WTC11 (cell line): Measurements from ENCODE around the gene PDAP1.

Experiments used
- ATF1 ChIP-seq: sonication (generic); formaldehyde crosslinking; IDR thresholded peaks from 2 replicates; pipeline ENCODE4 v1.8.1; 2023; ENCODE audit warnings: mild to moderate bottlenecking, moderate library complexity, missing genetic modification reagents
- CTCF ChIP-seq: fragments of 200-600 bp; IDR thresholded peaks from 2 replicates; pipeline ENCODE4 v1.8.0; 2022; ENCODE audit warnings: antibody characterized with exemption
- E2F4 ChIP-seq: sonication (generic); formaldehyde crosslinking; IDR thresholded peaks from 2 replicates; pipeline ENCODE4 v1.8.1; 2022; ENCODE audit warnings: low read depth, mild to moderate bottlenecking, moderate library complexity, missing genetic modification reagents, borderline replicate concordance
- FOXP1 ChIP-seq: sonication (generic); formaldehyde crosslinking; IDR thresholded peaks from 2 replicates; pipeline ENCODE4 v1.8.0; 2022; ENCODE audit warnings: missing genetic modification reagents, mild to moderate bottlenecking, moderate library complexity, borderline replicate concordance
- JUN ChIP-seq: sonication (generic); formaldehyde crosslinking; IDR thresholded peaks from 2 replicates; pipeline ENCODE4 v1.8.0; 2023; ENCODE audit warnings: mild to moderate bottlenecking, missing genetic modification reagents
- NFE2L1 ChIP-seq: sonication (generic); formaldehyde crosslinking; IDR thresholded peaks from 2 replicates; pipeline ENCODE4 v1.8.1; 2023; ENCODE audit warnings: missing genetic modification reagents
- PREB ChIP-seq: sonication (generic); formaldehyde crosslinking; IDR thresholded peaks from 2 replicates; pipeline ENCODE4 v1.8.1; 2022; ENCODE audit warnings: mild to moderate bottlenecking, missing genetic modification reagents, moderate library complexity, borderline replicate concordance
- SP1 ChIP-seq: sonication (generic); formaldehyde crosslinking; conservative IDR thresholded peaks from 2 replicates; pipeline ENCODE4 v1.8.1; 2022; ENCODE audit warnings: missing genetic modification reagents
- ZNF219 ChIP-seq: sonication (generic); formaldehyde crosslinking; IDR thresholded peaks from 2 replicates; pipeline ENCODE4 v1.8.0; 2023; ENCODE audit warnings: missing genetic modification reagents, mild to moderate bottlenecking, borderline replicate concordance
- ZNF232 ChIP-seq: sonication (generic); formaldehyde crosslinking; IDR thresholded peaks from 2 replicates; pipeline ENCODE4 v1.8.0; 2022; ENCODE audit warnings: mild to moderate bottlenecking, missing genetic modification reagents
- TF ChIP-seq, protein P1 (sequence below): sonication (generic); formaldehyde crosslinking; IDR thresholded peaks from 2 replicates; pipeline ENCODE4 v1.8.0; 2022; ENCODE audit warnings: mild to moderate bottlenecking, missing genetic modification reagents
- TF ChIP-seq, protein P2 (sequence below): sonication (generic); formaldehyde crosslinking; IDR thresholded peaks from 2 replicates; pipeline ENCODE4 v1.8.1; 2023; ENCODE audit warnings: mild to moderate bottlenecking, missing genetic modification reagents, moderate library complexity
- TF ChIP-seq, protein P3 (sequence below): fragments of 250-450 bp; sonication (Bioruptor Pico); IDR thresholded peaks from 2 replicates; pipeline ENCODE4 v1.9.0; 2021; ENCODE audit warnings: mild to moderate bottlenecking, borderline replicate concordance
- TF ChIP-seq, protein P4 (sequence below): sonication (generic); formaldehyde crosslinking; IDR thresholded peaks from 2 replicates; pipeline ENCODE4 v1.8.0; 2023; ENCODE audit warnings: missing genetic modification reagents, mild to moderate bottlenecking, borderline replicate concordance

DNA sequence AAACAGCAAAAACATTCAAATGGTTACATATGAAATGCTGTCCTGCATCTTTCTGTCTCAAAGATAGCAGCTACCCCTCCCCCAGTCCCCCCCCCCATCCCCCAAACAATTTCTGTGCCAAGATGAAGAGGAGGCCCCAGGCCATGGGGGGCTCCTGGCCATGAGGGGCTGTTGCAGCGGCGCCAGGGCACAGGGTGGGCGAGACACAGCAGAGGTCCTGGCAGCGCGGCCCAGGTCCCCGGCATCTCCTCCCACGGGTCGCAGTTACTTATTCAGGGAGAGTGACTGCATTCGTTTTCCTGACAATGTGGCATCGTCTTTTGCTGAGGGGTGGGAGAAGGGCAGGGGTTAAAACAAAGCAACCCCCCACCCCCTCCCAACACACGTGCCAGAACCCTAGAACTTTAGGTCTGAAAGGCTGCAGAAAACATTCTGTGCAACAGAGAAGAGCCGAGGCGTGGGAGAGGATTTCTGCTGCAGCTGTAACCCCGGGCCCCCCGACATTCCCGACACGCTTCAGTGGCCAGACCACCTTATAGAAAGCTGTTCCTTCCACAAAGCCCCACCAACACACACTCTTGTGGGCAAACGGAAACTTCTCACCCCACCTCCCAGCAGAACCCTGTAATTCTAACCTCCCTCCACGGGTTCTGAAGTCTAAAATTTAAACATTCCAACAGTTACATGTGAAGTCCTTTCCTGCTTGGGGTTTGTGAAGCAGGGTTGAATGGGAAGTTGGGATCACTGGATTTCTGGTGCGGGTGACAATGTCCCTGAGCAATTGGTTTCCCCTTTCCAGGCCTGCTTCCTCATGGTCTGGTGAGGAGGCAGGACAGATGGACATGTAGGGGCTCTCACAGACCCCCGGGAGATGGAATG lies 11.7 kb downstream of the PDAP1 start:
- TF ChIP-seq ZNF232 (no peak), CTCF (no peak), NFE2L1 (CRISPR knock-in tag) (no peak), JUN (CRISPR knock-in tag) (no peak), PREB (CRISPR knock-in tag) (no peak), ZNF219 (CRISPR knock-in tag) (no peak), FOXP1 (no peak), ATF1 (no peak), E2F4 (CRISPR knock-in tag) (no peak), SP1 (no peak)
- TF ChIP-seq, protein P1, sequence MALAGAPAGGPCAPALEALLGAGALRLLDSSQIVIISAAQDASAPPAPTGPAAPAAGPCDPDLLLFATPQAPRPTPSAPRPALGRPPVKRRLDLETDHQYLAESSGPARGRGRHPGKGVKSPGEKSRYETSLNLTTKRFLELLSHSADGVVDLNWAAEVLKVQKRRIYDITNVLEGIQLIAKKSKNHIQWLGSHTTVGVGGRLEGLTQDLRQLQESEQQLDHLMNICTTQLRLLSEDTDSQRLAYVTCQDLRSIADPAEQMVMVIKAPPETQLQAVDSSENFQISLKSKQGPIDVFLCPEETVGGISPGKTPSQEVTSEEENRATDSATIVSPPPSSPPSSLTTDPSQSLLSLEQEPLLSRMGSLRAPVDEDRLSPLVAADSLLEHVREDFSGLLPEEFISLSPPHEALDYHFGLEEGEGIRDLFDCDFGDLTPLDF (CRISPR knock-in tag), result no peak
- TF ChIP-seq, protein P2, sequence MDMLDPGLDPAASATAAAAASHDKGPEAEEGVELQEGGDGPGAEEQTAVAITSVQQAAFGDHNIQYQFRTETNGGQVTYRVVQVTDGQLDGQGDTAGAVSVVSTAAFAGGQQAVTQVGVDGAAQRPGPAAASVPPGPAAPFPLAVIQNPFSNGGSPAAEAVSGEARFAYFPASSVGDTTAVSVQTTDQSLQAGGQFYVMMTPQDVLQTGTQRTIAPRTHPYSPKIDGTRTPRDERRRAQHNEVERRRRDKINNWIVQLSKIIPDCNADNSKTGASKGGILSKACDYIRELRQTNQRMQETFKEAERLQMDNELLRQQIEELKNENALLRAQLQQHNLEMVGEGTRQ (CRISPR knock-in tag), result no peak
- TF ChIP-seq, protein P3, sequence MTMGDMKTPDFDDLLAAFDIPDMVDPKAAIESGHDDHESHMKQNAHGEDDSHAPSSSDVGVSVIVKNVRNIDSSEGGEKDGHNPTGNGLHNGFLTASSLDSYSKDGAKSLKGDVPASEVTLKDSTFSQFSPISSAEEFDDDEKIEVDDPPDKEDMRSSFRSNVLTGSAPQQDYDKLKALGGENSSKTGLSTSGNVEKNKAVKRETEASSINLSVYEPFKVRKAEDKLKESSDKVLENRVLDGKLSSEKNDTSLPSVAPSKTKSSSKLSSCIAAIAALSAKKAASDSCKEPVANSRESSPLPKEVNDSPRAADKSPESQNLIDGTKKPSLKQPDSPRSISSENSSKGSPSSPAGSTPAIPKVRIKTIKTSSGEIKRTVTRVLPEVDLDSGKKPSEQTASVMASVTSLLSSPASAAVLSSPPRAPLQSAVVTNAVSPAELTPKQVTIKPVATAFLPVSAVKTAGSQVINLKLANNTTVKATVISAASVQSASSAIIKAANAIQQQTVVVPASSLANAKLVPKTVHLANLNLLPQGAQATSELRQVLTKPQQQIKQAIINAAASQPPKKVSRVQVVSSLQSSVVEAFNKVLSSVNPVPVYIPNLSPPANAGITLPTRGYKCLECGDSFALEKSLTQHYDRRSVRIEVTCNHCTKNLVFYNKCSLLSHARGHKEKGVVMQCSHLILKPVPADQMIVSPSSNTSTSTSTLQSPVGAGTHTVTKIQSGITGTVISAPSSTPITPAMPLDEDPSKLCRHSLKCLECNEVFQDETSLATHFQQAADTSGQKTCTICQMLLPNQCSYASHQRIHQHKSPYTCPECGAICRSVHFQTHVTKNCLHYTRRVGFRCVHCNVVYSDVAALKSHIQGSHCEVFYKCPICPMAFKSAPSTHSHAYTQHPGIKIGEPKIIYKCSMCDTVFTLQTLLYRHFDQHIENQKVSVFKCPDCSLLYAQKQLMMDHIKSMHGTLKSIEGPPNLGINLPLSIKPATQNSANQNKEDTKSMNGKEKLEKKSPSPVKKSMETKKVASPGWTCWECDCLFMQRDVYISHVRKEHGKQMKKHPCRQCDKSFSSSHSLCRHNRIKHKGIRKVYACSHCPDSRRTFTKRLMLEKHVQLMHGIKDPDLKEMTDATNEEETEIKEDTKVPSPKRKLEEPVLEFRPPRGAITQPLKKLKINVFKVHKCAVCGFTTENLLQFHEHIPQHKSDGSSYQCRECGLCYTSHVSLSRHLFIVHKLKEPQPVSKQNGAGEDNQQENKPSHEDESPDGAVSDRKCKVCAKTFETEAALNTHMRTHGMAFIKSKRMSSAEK (CRISPR knock-in tag), result no peak
- TF ChIP-seq, protein P4, sequence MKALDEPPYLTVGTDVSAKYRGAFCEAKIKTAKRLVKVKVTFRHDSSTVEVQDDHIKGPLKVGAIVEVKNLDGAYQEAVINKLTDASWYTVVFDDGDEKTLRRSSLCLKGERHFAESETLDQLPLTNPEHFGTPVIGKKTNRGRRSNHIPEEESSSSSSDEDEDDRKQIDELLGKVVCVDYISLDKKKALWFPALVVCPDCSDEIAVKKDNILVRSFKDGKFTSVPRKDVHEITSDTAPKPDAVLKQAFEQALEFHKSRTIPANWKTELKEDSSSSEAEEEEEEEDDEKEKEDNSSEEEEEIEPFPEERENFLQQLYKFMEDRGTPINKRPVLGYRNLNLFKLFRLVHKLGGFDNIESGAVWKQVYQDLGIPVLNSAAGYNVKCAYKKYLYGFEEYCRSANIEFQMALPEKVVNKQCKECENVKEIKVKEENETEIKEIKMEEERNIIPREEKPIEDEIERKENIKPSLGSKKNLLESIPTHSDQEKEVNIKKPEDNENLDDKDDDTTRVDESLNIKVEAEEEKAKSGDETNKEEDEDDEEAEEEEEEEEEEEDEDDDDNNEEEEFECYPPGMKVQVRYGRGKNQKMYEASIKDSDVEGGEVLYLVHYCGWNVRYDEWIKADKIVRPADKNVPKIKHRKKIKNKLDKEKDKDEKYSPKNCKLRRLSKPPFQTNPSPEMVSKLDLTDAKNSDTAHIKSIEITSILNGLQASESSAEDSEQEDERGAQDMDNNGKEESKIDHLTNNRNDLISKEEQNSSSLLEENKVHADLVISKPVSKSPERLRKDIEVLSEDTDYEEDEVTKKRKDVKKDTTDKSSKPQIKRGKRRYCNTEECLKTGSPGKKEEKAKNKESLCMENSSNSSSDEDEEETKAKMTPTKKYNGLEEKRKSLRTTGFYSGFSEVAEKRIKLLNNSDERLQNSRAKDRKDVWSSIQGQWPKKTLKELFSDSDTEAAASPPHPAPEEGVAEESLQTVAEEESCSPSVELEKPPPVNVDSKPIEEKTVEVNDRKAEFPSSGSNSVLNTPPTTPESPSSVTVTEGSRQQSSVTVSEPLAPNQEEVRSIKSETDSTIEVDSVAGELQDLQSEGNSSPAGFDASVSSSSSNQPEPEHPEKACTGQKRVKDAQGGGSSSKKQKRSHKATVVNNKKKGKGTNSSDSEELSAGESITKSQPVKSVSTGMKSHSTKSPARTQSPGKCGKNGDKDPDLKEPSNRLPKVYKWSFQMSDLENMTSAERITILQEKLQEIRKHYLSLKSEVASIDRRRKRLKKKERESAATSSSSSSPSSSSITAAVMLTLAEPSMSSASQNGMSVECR (CRISPR knock-in tag), result no peak
